ENCODE results near the gene BICC1. TPM values are rescaled to one million over a fixed set of nuclear protein-coding genes. Genes with fewer than 3 reads are reported as not detected.

BICC1 gene
- total RNA-seq, 1 donor from 2014 or later, result 9.3 TPM

DNA sequence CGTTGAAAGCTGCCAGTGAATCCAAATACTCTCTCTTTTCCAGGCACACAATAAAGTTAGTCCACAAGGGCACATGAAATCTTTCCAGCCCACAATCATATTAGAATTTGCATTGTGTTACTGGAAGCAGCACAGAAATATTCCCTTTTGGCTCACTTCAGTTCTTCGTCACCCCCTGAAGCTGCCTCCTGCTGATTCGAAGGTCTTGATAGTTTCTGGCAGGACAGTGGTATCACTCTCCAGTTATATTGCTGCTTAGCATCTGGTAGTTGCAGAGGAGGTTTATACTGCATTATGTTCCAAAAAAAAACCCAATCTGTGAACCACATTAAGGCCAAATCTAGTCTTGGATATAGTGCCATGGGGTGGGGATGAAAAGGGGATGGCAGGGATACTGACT is 253.2 kb downstream of the BICC1 start:
- H3K9me3 Mint-ChIP-seq, result peaks cover 12% of the 10 kb centered on the region
- no peak for DNase-seq (ENCODE audit: low spot score in 2 of 2, unreplicated experiment in 2 of 2)
- no peak overlapping the region for H3K4me3 Mint-ChIP-seq
- TF ChIP-seq, protein P1, sequence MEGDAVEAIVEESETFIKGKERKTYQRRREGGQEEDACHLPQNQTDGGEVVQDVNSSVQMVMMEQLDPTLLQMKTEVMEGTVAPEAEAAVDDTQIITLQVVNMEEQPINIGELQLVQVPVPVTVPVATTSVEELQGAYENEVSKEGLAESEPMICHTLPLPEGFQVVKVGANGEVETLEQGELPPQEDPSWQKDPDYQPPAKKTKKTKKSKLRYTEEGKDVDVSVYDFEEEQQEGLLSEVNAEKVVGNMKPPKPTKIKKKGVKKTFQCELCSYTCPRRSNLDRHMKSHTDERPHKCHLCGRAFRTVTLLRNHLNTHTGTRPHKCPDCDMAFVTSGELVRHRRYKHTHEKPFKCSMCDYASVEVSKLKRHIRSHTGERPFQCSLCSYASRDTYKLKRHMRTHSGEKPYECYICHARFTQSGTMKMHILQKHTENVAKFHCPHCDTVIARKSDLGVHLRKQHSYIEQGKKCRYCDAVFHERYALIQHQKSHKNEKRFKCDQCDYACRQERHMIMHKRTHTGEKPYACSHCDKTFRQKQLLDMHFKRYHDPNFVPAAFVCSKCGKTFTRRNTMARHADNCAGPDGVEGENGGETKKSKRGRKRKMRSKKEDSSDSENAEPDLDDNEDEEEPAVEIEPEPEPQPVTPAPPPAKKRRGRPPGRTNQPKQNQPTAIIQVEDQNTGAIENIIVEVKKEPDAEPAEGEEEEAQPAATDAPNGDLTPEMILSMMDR (IDR thresholded peaks at IDR 0.05; ENCODE audit: unreplicated experiment), result no peak
- no peak overlapping the region for H3K27ac Mint-ChIP-seq
- no peaks in the 10 kb centered on the region for H3K27me3 Mint-ChIP-seq (ENCODE audit: low read depth)
- H3K4me1 Mint-ChIP-seq, result peaks cover 12% of the 10 kb centered on the region
- peaks cover 5% of the 10 kb centered on the region for H3K36me3 Mint-ChIP-seq

DNA sequence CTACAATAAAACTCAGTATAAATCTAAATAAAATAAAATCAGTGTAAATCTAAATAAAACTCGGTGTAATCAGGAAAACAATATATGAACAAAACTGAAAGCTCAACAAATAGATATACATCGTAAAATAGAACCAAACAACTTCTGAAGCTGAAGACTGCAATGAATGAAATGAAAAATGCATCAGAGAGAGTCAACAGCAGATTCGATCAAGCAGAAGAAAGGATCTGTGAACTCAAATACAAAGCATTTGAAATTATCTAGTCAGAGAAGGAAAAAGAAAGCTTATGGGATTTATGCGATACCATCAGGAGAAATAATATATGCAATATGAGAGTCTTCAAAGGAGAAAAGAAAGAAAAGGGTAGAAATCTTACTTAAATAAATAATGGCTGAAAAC is 255.0 kb downstream of the BICC1 start:
- Mint-ChIP-seq H3K9me3 (peaks cover 12% of the 10 kb centered on the region), H3K27me3 (ENCODE audit: low read depth) (no peaks in the 10 kb centered on the region), H3K4me3 (no peak overlapping the region), H3K4me1 (peaks cover 8% of the 10 kb centered on the region), H3K27ac (no peak overlapping the region), H3K36me3 (peaks cover 5% of the 10 kb centered on the region)
- TF ChIP-seq, protein P1 (IDR thresholded peaks at IDR 0.05; ENCODE audit: unreplicated experiment), result no peak
- DNase-seq (ENCODE audit: low spot score in 2 of 2, unreplicated experiment in 2 of 2), result no peak

DNA sequence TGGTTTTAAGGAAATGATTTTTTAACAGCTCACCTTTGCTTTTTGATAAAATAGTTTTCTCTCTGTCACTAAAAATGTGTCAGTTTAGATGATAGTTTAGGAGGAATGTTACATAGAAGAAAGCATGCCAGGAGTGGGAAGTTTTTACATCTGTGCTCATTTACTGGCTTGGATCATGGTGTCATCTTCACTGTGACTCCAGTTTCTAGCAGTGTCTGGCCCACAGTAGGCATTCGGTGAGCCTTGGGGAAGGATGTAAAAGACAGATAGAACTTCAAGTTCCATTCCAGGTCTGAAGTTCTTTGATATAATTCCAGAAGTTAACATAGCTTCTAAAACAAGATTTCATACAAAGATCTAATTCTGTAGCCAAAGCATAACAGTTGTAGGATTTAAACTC is 259.2 kb downstream of the BICC1 start:
- DNase-seq (ENCODE audit: low spot score in 2 of 2, unreplicated experiment in 2 of 2), result no peak
- no peak overlapping the region for H3K27ac Mint-ChIP-seq
- H3K27me3 Mint-ChIP-seq (ENCODE audit: low read depth), result no peaks in the 10 kb centered on the region
- no peak overlapping the region for H3K4me3 Mint-ChIP-seq
- H3K4me1 Mint-ChIP-seq, result peaks cover 26% of the 10 kb centered on the region
- peaks cover 12% of the 10 kb centered on the region for H3K9me3 Mint-ChIP-seq
- H3K36me3 Mint-ChIP-seq, result peaks cover 5% of the 10 kb centered on the region
- TF ChIP-seq, protein P1 (IDR thresholded peaks at IDR 0.05; ENCODE audit: unreplicated experiment), result no peak

DNA sequence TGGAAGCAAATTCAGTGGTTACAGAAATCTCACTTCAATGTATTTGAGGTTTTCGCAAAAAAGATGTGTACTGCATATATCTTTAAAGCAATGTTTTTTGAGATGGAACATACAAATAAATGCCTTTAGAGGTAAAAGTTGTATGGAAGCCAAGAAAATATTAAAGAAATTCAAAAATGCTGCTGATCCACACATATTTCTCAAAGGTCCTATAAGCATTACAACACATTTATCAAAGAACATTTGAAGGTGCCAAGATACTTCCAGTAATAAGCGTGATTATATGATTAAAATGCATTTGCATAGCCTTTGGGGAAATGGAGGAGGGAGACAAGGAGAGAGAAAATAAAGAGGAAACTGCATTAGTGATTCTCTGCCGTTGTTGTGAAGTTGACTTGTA is 260.1 kb downstream of the BICC1 start:
- no peak for DNase-seq (ENCODE audit: low spot score in 2 of 2, unreplicated experiment in 2 of 2)

DNA sequence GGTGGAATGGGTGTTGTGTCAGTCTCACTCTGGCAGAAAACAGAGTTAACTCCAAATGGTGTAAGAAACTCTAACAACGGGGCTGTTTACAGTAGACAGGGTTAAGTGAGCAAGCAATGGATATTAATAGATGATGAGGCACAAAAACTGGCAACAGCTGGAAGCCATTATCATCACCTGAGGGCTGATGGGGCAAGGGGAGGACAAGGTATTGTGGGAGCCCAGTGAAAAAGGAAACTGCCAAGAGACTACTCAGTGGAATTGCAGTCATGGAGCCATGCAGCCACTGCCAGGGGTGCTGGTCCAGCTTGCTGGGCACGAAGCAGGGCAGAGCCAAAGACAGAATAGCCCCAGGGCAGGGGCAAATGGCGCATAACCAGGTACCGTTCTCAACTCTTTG is 260.7 kb downstream of the BICC1 start:
- TF ChIP-seq, protein P1 (IDR thresholded peaks at IDR 0.05; ENCODE audit: unreplicated experiment), result no peak
- Mint-ChIP-seq H3K4me3 (no peak overlapping the region), H3K9me3 (no peaks in the 10 kb centered on the region), H3K4me1 (peaks cover 29% of the 10 kb centered on the region), H3K27me3 (ENCODE audit: low read depth) (no peaks in the 10 kb centered on the region), H3K27ac (no peak overlapping the region), H3K36me3 (no peaks in the 10 kb centered on the region)
- no peak for DNase-seq (ENCODE audit: low spot score in 2 of 2, unreplicated experiment in 2 of 2)

More for the DNA sequence above, 260.1 kb downstream of the BICC1 start:
- Mint-ChIP-seq H3K9me3 (peaks cover 4% of the 10 kb centered on the region), H3K4me1 (peaks cover 29% of the 10 kb centered on the region), H3K36me3 (peaks cover under 1% of the 10 kb centered on the region), H3K4me3 (no peak overlapping the region), H3K27ac (no peak overlapping the region), H3K27me3 (ENCODE audit: low read depth) (no peaks in the 10 kb centered on the region)
- TF ChIP-seq, protein P1 (IDR thresholded peaks at IDR 0.05; ENCODE audit: unreplicated experiment), result no peak

- Mint-ChIP-seq H3K4me1 (peaks cover 32% of the 10 kb centered on the region), H3K27me3 (ENCODE audit: low read depth) (no peaks in the 10 kb centered on the region), H3K27ac (no peak overlapping the region), H3K9me3 (no peaks in the 10 kb centered on the region), H3K4me3 (no peak overlapping the region), H3K36me3 (no peaks in the 10 kb centered on the region)
- DNase-seq (ENCODE audit: low spot score in 2 of 2, unreplicated experiment in 2 of 2), result no peak
- TF ChIP-seq, protein P1 (IDR thresholded peaks at IDR 0.05; ENCODE audit: unreplicated experiment), result no peak
Measured at GRCh38 chr10:58773944-58774343, 261.3 kb downstream of the BICC1 start.

All from mesothelial cell of epicardium (in vitro differentiated cells).